Breast epithelium (tissue), 3 donors: ENCODE results near the gene GULP1.

ENCODE experiments used
- POLR2A ChIP-seq: fragments of 450-650 bp; IDR thresholded peaks from one replicate; pipeline ENCODE4 v1.6.1; 2016; ENCODE audit warnings: antibody characterized with exemption, mild to moderate bottlenecking, moderate library complexity
- POLR2AphosphoS5 ChIP-seq, 3 donors: sonication (generic); formaldehyde crosslinking; IDR thresholded peaks; one replicate each; pipeline ENCODE4 v1.6.1; 2017; ENCODE audit warnings: antibody characterized with exemption in 3 of 3
- TF ChIP-seq, protein P1 (sequence below), 3 donors: fragments of 450-650 bp; IDR thresholded peaks; one replicate each; pipeline ENCODE4 v1.5.1; 2016 to 2017; ENCODE audit warnings: antibody characterized with exemption in 3 of 3, mild to moderate bottlenecking in 3 of 3, moderate library complexity in 3 of 3

DNA sequence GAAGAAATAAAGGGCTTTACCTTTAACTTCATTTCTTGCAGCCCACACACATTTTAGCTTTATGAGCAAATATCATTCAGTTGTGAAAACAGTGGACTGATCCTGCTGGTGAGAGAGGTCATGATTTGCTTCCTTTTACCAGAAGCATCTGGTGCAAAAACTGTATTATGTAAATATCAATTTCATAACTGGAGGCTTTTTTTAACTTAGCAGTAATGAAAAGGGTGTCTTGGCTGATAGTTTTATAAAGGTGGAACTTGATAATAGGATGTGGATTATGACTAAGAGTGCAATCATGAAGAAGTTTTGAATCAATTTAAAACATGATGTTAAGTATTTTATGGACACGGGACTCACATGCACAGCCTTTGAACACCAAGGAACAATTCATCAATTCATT is 304.4 kb downstream of the GULP1 start:
- TF ChIP-seq, protein P1, sequence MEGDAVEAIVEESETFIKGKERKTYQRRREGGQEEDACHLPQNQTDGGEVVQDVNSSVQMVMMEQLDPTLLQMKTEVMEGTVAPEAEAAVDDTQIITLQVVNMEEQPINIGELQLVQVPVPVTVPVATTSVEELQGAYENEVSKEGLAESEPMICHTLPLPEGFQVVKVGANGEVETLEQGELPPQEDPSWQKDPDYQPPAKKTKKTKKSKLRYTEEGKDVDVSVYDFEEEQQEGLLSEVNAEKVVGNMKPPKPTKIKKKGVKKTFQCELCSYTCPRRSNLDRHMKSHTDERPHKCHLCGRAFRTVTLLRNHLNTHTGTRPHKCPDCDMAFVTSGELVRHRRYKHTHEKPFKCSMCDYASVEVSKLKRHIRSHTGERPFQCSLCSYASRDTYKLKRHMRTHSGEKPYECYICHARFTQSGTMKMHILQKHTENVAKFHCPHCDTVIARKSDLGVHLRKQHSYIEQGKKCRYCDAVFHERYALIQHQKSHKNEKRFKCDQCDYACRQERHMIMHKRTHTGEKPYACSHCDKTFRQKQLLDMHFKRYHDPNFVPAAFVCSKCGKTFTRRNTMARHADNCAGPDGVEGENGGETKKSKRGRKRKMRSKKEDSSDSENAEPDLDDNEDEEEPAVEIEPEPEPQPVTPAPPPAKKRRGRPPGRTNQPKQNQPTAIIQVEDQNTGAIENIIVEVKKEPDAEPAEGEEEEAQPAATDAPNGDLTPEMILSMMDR (IDR thresholded peaks at IDR 0.05): no peak
- TF ChIP-seq POLR2A (no peak), POLR2AphosphoS5 (IDR thresholded peaks at IDR 0.05) (no peak)
